HG03139 (cell line): Measurements from ENCODE around the gene RHOH.

Source experiments
- ATAC-seq: cut with Tn5 transposase; IDR thresholded peaks from one replicate; pipeline ENCODE4 v1.9.1; 2021; ENCODE audit not compliant: unreplicated experiment

RHOH gene

GRCh38 chr4:40232610-40233009 lies 35.8 kb downstream of the RHOH start:
- no peak for ATAC-seq

- ATAC-seq, result no peak
Observed at GRCh38 chr4:40233227-40233626, 36.4 kb downstream of the RHOH start.

GRCh38 chr4:40234519-40235039 lies 37.7 kb downstream of the RHOH start:
- ATAC-seq, result no peak

GRCh38 chr4:40238008-40238699 lies 41.3 kb downstream of the RHOH start:
- ATAC-seq, result no peak

- ATAC-seq, result no peak
Observed at GRCh38 chr4:40238700-40239548, 42.1 kb downstream of the RHOH start.

GRCh38 chr4:40240040-40240653 lies 43.3 kb downstream of the RHOH start:
- ATAC-seq, result no peak

GRCh38 chr4:40241026-40241425 lies 44.2 kb downstream of the RHOH start:
- no peak for ATAC-seq

GRCh38 chr4:40241941-40242340 lies 45.1 kb downstream of the RHOH start:
- no peak for ATAC-seq

GRCh38 chr4:40243386-40243948 lies 46.6 kb downstream of the RHOH start:
- ATAC-seq, result no peak

- ATAC-seq, result no peak
Observed at GRCh38 chr4:40244606-40245005, 47.8 kb downstream of the RHOH start.

GRCh38 chr4:40245550-40245949 lies 48.7 kb downstream of the RHOH start:
- ATAC-seq, result no peak

GRCh38 chr4:40246011-40246900 lies 49.4 kb downstream of the RHOH start:
- no peak for ATAC-seq

GRCh38 chr4:40246938-40247337 lies 50.1 kb downstream of the RHOH start:
- no peak for ATAC-seq

- ATAC-seq, result no peak
Observed at GRCh38 chr4:40247350-40247749, 50.5 kb downstream of the RHOH start.

- ATAC-seq, result no peak
Observed at GRCh38 chr4:40251366-40251765, 54.5 kb downstream of the RHOH start.

- ATAC-seq, result no peak
Observed at GRCh38 chr4:40253906-40254305, 57.1 kb downstream of the RHOH start.

- no peak for ATAC-seq
Observed at GRCh38 chr4:40254608-40255392, 58.0 kb downstream of the RHOH start.

GRCh38 chr4:40255393-40256281 lies 58.8 kb downstream of the RHOH start:
- no peak for ATAC-seq

- ATAC-seq, result no peak
Observed at GRCh38 chr4:40256329-40256728, 59.5 kb downstream of the RHOH start.
